ENCODE results near the gene UMODL1. TPM values are rescaled to one million over a fixed set of nuclear protein-coding genes. Genes with fewer than 3 reads are reported as not detected.
A peak's percentile ranks its signal among the peaks of the same experiment; 100 is the strongest.
"Not testable (repeated sequence)": the region's sequence is repeated elsewhere in the genome, so short reads cannot be mapped to it uniquely, and the experiment has no call there.

UMODL1 gene
- total RNA-seq, 2 experiments from 2014 or later, result 0.26 to 0.30 TPM

- ATAC-seq (ENCODE audit: low read depth), result no peak
- no peak overlapping the region for H3K27ac Mint-ChIP-seq
Measured at GRCh38 chr21:42171091-42172053, 100.3 kb downstream of the UMODL1 start.

DNA sequence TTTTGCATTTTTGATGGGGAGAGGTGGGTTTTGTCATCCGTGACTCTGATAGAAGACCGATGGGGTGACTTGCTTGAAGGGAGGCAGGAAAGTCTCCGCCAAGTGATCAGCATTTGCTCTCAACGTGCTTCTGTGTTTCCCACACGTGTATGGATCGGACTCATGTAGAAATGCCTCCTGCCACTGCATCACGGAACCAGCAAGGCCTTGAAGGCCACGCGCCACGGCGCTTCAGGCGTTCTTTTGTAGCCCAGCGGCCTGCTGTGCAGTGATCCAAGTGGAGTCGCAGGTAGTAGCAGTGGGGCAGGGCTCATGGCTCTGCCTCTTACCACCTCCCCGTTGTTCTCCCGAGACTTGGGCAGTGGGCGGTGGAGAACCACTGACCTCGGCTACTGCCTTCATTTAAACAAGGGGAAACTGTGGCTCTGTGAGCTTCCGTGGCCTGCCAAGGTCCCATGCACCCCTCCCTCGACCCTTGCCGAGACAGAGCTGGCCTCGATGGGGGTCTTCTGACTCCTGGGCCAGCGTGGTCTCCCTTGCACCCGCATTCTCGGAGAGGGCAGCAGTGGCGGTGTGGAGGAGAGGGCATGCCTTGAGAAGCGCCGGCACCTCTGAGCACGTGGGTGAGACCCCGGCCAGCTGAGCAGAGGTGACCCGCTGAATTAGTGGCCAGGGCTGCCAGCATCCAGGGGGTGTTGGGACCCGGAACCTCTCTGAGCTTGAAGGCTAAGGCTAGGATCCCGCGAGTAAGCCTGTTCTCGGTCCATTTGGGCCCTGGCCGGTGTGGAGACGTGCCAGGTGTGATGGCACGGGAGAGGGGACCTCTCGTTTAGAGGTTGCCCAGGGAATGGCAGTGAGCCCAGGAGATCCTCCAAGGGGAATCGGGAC, 101.7 kb downstream of the UMODL1 start:
- Mint-ChIP-seq H3K36me3 (no peaks in the 10 kb centered on the region), H3K4me3 (no peak overlapping the region), H3K27me3 (peaks cover 5% of the 10 kb centered on the region), H3K27ac (no peak overlapping the region), H3K9me3 (no peaks in the 10 kb centered on the region), H3K4me1 (peaks cover 1% of the 10 kb centered on the region)
- DNase-seq (no peak), ATAC-seq (ENCODE audit: low read depth) (no peak)
- POLR2A ChIA-PET, result interaction anchor here (0.6 kb wide), 1 partner anchor 71 kb away, joined by 3 read pairs; no protein-coding TSS in a partner anchor

More at GRCh38 chr21:42171091-42172053, 100.3 kb downstream of the UMODL1 start:
- Mint-ChIP-seq H3K4me1 (peaks cover 1% of the 10 kb centered on the region), H3K9me3 (no peaks in the 10 kb centered on the region), H3K4me3 (no peak overlapping the region), H3K27me3 (peaks cover 2% of the 10 kb centered on the region), H3K36me3 (no peaks in the 10 kb centered on the region)
- POLR2A ChIA-PET, result no interaction called here
- DNase-seq, result no peak

DNA sequence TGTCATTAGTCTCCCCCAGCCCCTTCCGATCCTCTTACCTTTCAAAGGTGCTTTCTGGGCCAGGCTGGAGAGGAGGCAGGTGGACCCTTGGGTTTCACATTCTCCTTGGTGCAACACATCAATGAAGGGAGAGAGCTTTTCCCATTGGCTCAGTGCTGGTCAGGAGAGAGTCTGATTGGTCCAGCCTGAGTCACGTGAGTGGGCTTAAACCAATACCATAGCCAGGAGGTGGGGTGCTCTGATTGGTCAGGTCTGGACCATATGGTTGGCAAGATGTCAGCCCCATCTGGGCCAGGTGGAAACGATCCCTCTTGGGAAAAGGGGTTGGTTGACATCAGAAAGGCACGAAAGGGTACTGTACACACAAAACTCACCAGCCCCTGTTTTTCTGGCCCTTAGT, 103.1 kb downstream of the UMODL1 start:
- DNase-seq (no peak), ATAC-seq (ENCODE audit: low read depth) (no peak)
- peaks cover 1% of the 10 kb centered on the region for H3K4me1 Mint-ChIP-seq
- no peak overlapping the region for H3K4me3 Mint-ChIP-seq
- H3K27ac Mint-ChIP-seq, result no peak overlapping the region
- H3K9me3 Mint-ChIP-seq, result no peaks in the 10 kb centered on the region
- peaks cover 7% of the 10 kb centered on the region for H3K27me3 Mint-ChIP-seq
- POLR2A ChIA-PET, result no interaction called here
- H3K36me3 Mint-ChIP-seq, result no peaks in the 10 kb centered on the region

GRCh38 chr21:42175110-42175710, 104.1 kb downstream of the UMODL1 start:
- Mint-ChIP-seq H3K27ac (no peak overlapping the region), H3K27me3 (peaks cover 7% of the 10 kb centered on the region), H3K36me3 (no peaks in the 10 kb centered on the region), H3K9me3 (no peaks in the 10 kb centered on the region), H3K4me3 (no peak overlapping the region), H3K4me1 (no peaks in the 10 kb centered on the region)
- no peak for ATAC-seq (ENCODE audit: low read depth)
- DNase-seq, result no peak
- POLR2A ChIA-PET, result no interaction called here

- ATAC-seq (ENCODE audit: low read depth) (no peak), DNase-seq (no peak)
- POLR2A ChIA-PET, result interaction anchor here (0.6 to 1.1 kb wide), 2 partner anchors 12 to 70 kb away, joined by 3 read pairs; no protein-coding TSS in a partner anchor
- H3K4me1 Mint-ChIP-seq, result no peaks in the 10 kb centered on the region
- H3K9me3 Mint-ChIP-seq, result no peaks in the 10 kb centered on the region
- no peak overlapping the region for H3K4me3 Mint-ChIP-seq
- H3K36me3 Mint-ChIP-seq, result no peaks in the 10 kb centered on the region
- H3K27me3 Mint-ChIP-seq, result peaks cover 12% of the 10 kb centered on the region
- no peak overlapping the region for H3K27ac Mint-ChIP-seq
Measured at GRCh38 chr21:42176859-42177258, 105.7 kb downstream of the UMODL1 start.

DNA sequence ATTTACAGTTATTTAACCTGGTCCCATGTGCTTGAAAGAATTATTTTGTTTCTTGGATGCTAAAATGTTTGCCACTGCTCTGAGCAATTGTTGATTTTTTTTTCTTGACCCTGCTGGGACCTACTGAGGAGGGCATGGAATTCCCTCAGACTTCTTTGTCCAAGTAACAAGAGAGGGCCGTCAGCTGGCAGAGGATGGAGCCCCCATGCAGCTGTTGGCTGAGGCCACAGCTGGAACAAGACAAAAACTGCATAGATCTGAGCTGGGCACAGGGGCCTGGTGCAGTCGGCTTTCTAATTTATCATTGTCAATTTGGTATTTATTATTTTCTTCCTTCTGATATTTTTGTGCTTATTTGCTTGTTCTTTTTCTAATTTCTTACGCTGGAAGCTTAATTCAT, 108.2 kb downstream of the UMODL1 start:
- no peak overlapping the region for H3K4me3 Mint-ChIP-seq
- H3K36me3 Mint-ChIP-seq, result no peaks in the 10 kb centered on the region
- POLR2A ChIA-PET, result interaction anchor here (0.6 kb wide), 1 partner anchor 329 kb away, joined by 3 read pairs; no protein-coding TSS in a partner anchor
- H3K27ac Mint-ChIP-seq, result no peak overlapping the region
- ATAC-seq (ENCODE audit: low read depth) (no peak), DNase-seq (no peak)
- H3K27me3 Mint-ChIP-seq, result peaks cover 12% of the 10 kb centered on the region
- H3K4me1 Mint-ChIP-seq, result no peaks in the 10 kb centered on the region
- H3K9me3 Mint-ChIP-seq, result no peaks in the 10 kb centered on the region

DNA sequence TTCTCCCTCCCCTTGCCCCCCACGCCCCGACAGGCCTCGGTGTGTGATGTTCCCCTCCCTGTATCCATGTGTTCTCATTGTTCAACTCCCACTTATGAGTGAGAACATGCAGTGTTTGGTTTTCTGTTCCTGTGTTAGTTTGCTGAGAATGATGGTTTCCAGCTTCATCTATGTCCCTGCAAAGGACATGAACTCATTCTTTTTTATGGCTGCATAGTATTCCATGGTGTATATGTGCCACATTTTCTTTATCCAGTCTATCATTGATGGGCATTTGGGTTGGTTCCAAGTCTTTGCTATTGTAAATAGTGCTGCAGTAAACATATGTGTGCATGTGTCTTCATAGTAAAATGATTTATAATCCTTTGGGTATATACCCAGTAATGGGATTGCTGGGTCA, 108.9 kb downstream of the UMODL1 start:
- DNase-seq; H3K4me1 Mint-ChIP-seq; H3K4me3 Mint-ChIP-seq; H3K9me3 Mint-ChIP-seq; POLR2A ChIA-PET; H3K36me3 Mint-ChIP-seq; ATAC-seq (ENCODE audit: low read depth); H3K27ac Mint-ChIP-seq: not testable (repeated sequence)
- peaks cover 12% of the 10 kb centered on the region for H3K27me3 Mint-ChIP-seq

- no peak overlapping the region for H3K4me3 Mint-ChIP-seq
- H3K4me1 Mint-ChIP-seq, result peaks cover 24% of the 10 kb centered on the region
- H3K27me3 Mint-ChIP-seq, result peaks cover 10% of the 10 kb centered on the region
- DNase-seq, result no peak
- H3K36me3 Mint-ChIP-seq, result peaks cover 17% of the 10 kb centered on the region
- POLR2A ChIA-PET, result interaction anchor here (1.2 to 1.6 kb wide), 2 partner anchors 10 to 37 kb away, joined by 4 to 6 read pairs; no protein-coding TSS in a partner anchor
- no peak overlapping the region for H3K27ac Mint-ChIP-seq
- no peak for ATAC-seq (ENCODE audit: low read depth)
- H3K9me3 Mint-ChIP-seq, result peaks cover 11% of the 10 kb centered on the region
Measured at GRCh38 chr21:42182713-42183371, 111.7 kb downstream of the UMODL1 start.

DNA sequence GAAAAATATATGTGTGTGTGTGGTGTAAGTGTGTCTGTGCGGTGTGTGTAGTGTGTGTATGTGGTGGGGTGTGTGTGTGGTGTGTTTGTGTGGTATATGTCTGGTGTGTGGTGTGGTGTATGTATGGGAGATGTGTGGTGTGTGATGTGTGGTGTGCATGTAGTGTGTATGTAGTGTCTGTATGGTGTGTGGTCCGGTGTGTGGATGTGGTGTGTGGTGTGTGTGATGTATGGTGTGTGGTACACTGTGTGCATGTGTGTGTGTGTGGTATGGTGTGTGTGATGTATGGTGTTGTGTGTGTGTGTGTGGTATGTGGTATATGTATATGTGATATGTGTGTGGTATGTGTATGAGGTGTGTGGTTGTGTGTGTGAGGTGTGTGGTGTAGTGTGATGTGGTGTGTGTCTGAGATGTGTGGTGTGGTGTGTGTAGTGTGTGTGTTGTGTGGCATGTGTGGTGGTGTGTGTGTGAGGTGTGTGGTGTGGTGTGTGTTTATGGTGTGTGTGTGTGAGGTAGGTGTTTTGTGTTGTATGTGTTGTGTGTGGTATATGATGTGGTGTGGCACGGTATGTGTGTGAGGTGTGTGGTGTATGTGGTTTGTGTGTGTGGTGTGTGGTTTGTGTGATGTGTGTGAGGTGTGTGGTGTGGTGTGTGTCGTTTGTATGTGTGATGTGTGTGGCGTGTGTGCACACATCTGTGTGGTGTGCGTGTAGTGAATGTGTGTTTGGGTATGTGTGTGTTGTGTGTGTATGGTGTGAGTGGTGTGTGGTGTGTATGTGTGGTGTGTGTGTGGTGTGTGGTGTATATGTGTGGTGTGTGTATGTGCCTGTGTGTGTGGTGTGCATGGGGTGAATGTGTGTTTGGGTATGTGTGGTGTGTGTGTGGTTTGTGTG, 112.5 kb downstream of the UMODL1 start:
- Mint-ChIP-seq H3K36me3 (peaks cover 17% of the 10 kb centered on the region), H3K4me1 (peaks cover 32% of the 10 kb centered on the region), H3K4me3 (no peak overlapping the region), H3K27me3 (peaks cover 10% of the 10 kb centered on the region), H3K27ac (no peak overlapping the region), H3K9me3 (peaks cover 11% of the 10 kb centered on the region)
- ATAC-seq (ENCODE audit: low read depth) (no peak), DNase-seq (no peak)
- POLR2A ChIA-PET, result interaction anchor here (1.2 to 1.6 kb wide), 2 partner anchors 9 to 36 kb away, joined by 4 to 6 read pairs; no protein-coding TSS in a partner anchor

GRCh38 chr21:42186591-42186990, 115.5 kb downstream of the UMODL1 start:
- Mint-ChIP-seq H3K4me1 (peaks cover 53% of the 10 kb centered on the region), H3K9me3 (peaks cover 11% of the 10 kb centered on the region), H3K36me3 (peaks cover 17% of the 10 kb centered on the region), H3K27ac (peak overlapping the region; percentile 97), H3K4me3 (no peak overlapping the region), H3K27me3 (no peaks in the 10 kb centered on the region)
- ATAC-seq (ENCODE audit: low read depth) (no peak), DNase-seq (no peak)
- POLR2A ChIA-PET, result no interaction called here

DNA sequence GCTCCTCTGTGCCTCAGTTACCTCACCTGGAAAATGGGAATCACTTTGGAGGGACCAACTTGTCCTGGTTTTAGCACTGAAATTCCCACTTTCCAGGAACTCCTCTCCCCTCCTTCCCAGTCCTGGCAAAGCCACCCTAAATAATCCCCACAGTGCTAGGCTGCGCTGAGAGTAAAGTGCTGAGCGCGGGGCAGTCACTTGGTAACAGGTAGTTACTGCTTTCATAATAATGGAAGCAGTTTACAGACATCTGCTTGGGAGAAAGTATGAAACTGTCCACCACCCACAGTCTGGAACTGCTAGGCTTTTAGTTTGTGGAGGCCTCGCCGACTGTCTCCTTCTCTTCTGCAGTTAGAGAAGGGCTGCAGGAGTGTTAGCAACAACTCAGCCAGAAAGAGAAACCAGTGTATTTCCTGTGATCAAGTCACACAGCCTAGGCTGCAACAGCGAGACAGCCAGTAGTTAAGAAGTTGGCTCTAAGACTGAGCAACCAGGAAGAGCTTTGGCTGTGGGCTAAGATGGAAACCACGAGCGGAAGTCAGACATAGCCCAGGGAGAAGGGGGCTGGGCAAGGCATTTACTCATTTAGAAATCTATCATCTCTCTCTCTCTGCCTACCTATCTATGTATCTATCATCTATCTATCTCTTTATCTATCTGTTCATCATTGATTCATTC, 117.0 kb downstream of the UMODL1 start:
- Mint-ChIP-seq H3K36me3 (peaks cover 17% of the 10 kb centered on the region), H3K4me3 (peak overlapping the region; percentile 61), H3K9me3 (peaks cover 11% of the 10 kb centered on the region), H3K4me1 (peaks cover 68% of the 10 kb centered on the region), H3K27me3 (peaks cover 6% of the 10 kb centered on the region), H3K27ac (peak overlapping the region; percentile 97)
- peak; percentile 93 for ATAC-seq (ENCODE audit: low read depth)
- DNase-seq, result peak; percentile 73
- POLR2A ChIA-PET, result interaction anchor here (0.5 to 9.0 kb wide), 21 partner anchors 11 to 705 kb away, joined by 3 to 92 read pairs (median 4); partner anchors contain the start of genes ABCG1 and NDUFV3

All from activated naive CD8-positive, alpha-beta T cell treated with anti-CD3 and anti-CD28 coated beads, Interleukin-2, amount 10 ng/mL, durations not matched to agents 7 days and 5 days (primary cell).